GM12865 (cell line): ENCODE data around the gene BRIX1.

Source experiments
- DNase-seq: peaks from one replicate; pipeline ENCODE4 v3.0.0; 2010; ENCODE audit warnings: low read depth
- H3K4me3 ChIP-seq: 2 replicates; pipeline ENCODE4 v1.5.1; 2011; ENCODE audit warnings: mild to moderate bottlenecking, low read depth, low read length, control low read depth
- CTCF ChIP-seq: IDR thresholded peaks from 2 replicates; pipeline ENCODE4 v1.5.1; 2011; ENCODE audit warnings: low read length, control low read depth, low read depth, inconsistent platforms; ENCODE audit not compliant: insufficient read depth; ENCODE audit errors: missing control alignments

The BRIX1 gene

GRCh38 chr5:34876275-34876674 lies 39.2 kb upstream of the BRIX1 start:
- no peak for TF ChIP-seq CTCF
- DNase-seq, result no peak
- no peak overlapping the region for H3K4me3 ChIP-seq

GRCh38 chr5:34881246-34881645 lies 34.3 kb upstream of the BRIX1 start:
- no peak overlapping the region for H3K4me3 ChIP-seq
- no peak for DNase-seq
- no peak for TF ChIP-seq CTCF

GRCh38 chr5:34886392-34887119 lies 29.0 kb upstream of the BRIX1 start:
- TF ChIP-seq CTCF, result no peak
- H3K4me3 ChIP-seq, result no peak overlapping the region
- no peak for DNase-seq

- no peak for TF ChIP-seq CTCF
- no peak for DNase-seq
- no peak overlapping the region for H3K4me3 ChIP-seq
Measured at GRCh38 chr5:34889394-34889793, 26.1 kb upstream of the BRIX1 start.

- no peak for TF ChIP-seq CTCF
- H3K4me3 ChIP-seq, result no peak overlapping the region
- no peak for DNase-seq
Measured at GRCh38 chr5:34891981-34892380, 23.5 kb upstream of the BRIX1 start.

- no peak overlapping the region for H3K4me3 ChIP-seq
- no peak for DNase-seq
- TF ChIP-seq CTCF, result no peak
Measured at GRCh38 chr5:34892414-34892813, 23.1 kb upstream of the BRIX1 start.

GRCh38 chr5:34894716-34895115 lies 20.8 kb upstream of the BRIX1 start:
- no peak for TF ChIP-seq CTCF
- H3K4me3 ChIP-seq, result no peak overlapping the region
- DNase-seq, result no peak
